Measurements from ENCODE around the gene DCTN2.
"Not testable (repeated sequence)": the region's sequence is repeated elsewhere in the genome, so short reads cannot be mapped to it uniquely, and the experiment has no call there.

Gene DCTN2

GRCh38 chr12:57576613-57577160 lies 29.7 kb upstream of the DCTN2 start:
- no peak for DNase-seq

- no peak for DNase-seq
Observed at GRCh38 chr12:57575771-57576612, 29.0 kb upstream of the DCTN2 start.

DNA sequence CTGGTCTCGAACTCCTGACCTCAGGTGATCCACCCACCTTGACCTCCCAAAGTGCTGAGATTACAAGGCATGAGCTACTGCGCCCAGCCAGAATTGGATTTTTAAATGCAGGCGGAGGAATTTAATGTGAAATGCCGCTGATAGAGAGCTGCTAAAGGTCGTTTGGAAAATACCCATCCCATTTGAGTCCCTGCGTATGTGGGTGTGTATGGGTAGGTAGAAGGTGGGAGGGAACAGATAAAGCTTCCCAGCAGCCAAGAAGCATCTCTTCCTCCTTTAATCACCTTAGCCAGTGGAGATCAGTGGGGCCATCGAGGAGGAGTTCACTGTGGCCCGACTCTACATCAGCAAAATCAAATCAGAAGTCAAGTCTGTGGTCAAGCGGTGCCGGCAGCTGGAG lies 27.8 kb upstream of the DCTN2 start:
- no peak for DNase-seq

GRCh38 chr12:57571926-57572762 lies 25.2 kb upstream of the DCTN2 start:
- DNase-seq, result no peak

DNA sequence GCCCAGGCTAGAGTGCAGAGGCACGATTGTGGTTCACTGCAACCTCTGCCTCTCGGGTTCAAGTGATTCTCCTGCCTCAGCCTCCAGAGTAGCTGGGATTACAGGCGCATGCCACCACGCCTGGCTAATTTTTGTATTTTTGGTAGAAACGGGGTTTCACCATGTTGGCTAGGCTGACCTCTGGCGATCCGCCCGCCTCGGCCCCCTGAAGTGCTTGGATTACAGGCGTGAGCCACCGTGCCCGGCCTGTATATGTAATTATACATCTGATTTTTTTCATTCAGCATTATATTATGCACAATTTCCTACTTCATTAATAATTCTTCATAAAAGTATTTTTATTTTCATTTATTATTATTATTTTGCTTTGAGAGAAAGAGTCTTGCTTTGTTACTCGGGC lies 23.4 kb upstream of the DCTN2 start:
- DNase-seq, result not testable (repeated sequence)

DNA sequence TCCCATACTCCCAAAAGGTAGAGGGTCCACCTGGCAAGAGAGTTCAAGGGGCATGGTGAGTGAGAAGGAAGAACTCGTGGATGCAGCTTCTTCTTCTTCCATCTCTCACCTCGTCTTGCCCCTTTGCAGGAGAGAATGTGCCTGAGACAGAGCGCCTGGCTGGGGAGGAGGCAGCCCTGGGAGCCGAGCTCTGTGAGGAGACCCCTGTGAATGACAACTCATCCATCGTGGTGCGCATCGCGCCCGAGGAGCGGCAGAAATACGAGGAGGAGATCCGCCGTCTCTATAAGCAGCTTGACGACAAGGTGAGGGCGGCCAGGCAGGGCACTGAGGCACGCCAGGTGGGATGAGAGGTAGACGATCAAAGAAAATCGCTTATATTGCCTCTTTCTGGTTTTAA lies 22.9 kb upstream of the DCTN2 start:
- no peak for DNase-seq

GRCh38 chr12:57568838-57569237 lies 21.8 kb upstream of the DCTN2 start:
- no peak for DNase-seq

- DNase-seq, result no peak
Observed at GRCh38 chr12:57564178-57564740, 17.3 kb upstream of the DCTN2 start.

GRCh38 chr12:57563358-57563757 lies 16.4 kb upstream of the DCTN2 start:
- DNase-seq, result no peak

DNA sequence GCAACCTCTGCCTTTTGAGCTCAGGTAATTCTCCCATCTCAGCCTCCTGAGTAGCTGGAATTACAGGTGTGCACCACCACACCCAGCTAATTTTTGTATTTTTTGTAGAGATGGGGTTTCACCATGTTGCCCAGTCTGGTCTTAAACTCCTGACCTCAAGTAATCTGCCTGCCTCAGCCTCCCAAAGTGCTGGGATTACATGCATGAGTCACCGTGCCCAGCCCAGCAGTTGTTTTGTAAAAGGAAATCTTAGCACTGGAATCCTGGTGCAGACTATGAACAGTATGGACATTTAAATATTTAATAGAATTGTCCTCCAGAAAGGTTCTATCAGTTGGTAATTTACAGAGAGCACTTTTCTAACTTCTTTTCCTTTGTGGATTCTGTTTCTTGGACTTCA lies 14.1 kb upstream of the DCTN2 start:
- DNase-seq, result not testable (repeated sequence)

DNA sequence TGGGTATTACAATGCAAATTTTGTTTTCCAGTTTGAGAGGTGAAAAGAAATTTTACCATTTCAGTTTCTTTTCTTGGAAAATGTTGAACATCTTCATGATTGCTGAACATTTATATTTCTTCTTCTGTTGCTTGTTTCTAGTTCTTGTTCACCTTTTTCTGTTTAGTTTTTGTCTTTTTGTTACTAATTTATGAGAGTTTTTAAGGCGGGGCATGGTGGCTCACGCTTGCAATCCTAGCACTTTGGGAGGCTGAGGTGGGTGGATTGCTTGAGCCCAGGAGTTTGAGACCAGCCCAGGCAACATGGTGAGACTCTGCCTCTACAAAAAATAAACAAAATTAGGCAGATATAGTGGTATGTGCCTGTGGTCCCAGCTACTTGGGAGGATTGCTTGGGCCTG lies 13.5 kb upstream of the DCTN2 start:
- no peak for DNase-seq

GRCh38 chr12:57558864-57559263 lies 11.9 kb upstream of the DCTN2 start:
- no peak for DNase-seq

DNA sequence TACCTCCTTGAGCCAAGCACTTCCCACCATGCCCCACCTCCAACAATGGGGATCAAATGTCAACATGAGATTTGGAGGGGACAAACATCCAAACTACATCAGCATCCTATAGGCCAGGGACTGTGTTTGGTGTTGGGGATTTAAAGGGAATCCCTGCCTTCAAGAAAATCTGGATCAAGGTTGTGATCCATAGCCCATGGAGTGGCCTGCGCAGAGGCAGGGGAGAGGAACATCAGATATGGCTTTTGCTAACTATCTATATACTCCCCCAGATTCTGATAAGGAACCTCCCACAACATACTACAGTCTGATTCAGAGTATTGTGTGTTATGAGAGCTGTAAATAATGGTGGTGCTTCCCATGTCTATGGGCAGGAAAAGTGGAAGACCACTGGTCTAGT lies 7.9 kb upstream of the DCTN2 start:
- DNase-seq, result no peak

DNA sequence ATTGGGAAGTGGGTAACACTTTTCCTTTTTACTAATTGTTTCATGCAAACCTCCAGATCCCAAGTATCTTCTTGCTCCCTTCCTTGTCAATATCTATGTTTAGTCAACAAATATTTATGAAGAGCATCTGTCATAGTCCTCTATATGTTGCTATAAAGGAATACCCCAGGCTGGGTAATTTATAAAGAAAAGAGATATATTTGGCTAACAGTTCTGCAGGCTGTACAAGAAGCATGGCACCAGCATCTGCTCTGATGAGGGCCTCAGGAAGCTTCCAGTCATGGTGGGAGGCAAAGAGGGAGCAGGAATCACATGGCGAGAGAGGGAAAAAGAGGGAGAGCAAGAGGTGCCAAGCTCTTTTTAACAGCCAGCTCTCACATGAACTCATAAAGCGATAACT lies 7.5 kb upstream of the DCTN2 start:
- no peak for DNase-seq

GRCh38 chr12:57553343-57554202 lies 6.6 kb upstream of the DCTN2 start:
- DNase-seq, result no peak

DNA sequence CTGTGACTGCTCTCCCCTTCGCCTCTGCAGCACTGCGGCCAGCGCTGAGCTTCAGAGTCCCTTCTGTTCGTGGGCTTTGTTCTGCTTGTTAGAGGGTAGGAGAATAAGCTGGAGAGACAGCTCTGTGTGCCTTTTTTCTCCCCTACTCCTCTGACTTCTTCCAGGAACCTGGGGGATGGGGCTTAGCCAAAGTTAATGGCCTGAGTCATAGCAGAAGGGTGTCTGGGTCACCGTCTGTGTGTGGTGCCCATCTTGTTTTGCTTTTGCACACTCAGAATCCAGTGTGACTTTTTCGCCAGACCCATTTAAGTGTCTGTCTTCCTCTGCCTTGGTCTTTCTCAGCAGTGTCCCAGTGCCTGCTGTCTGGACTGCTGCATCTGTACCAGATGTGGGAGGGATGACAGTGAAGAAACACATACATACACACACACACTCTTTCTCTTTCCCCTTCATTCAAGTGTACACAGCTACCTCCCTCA lies 5.9 kb upstream of the DCTN2 start:
- DNase-seq, result no peak

- DNase-seq, result no peak
Observed at GRCh38 chr12:57552306-57552651, 5.3 kb upstream of the DCTN2 start.

DNA sequence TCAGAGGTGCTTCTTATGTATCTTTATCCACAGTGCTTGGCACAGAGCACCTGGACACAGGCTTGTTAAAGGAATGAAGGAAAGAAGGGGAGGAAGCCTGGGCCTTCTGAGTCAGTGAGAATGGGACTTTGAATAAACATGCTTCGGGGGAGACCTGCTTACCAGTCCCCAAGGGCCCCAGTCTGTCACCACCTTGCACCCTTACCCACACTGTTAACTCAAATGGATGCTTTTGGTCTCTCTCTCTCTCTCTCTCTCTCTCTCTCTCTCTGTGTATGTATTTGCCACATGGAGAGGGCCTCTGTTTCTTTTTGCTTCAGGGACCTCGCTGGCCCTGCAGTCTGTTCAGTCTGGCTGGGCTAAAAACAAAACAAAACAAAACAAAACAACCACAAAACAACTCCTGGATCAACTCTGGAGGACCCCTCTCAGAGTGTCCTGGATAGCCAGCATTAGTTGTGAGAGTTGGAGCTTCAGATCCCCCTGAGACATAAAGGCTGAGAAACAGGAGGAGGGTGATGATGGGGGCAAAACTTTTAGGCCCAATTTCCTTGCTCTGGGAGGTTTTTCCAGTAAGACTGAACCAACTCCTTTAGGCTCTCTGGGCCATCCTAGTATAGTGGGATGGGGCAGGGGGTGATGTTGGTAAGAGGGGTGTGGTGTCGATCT lies 4.8 kb upstream of the DCTN2 start:
- DNase-seq, result no peak

- DNase-seq, result no peak
Observed at GRCh38 chr12:57550641-57551549, 3.9 kb upstream of the DCTN2 start.

DNA sequence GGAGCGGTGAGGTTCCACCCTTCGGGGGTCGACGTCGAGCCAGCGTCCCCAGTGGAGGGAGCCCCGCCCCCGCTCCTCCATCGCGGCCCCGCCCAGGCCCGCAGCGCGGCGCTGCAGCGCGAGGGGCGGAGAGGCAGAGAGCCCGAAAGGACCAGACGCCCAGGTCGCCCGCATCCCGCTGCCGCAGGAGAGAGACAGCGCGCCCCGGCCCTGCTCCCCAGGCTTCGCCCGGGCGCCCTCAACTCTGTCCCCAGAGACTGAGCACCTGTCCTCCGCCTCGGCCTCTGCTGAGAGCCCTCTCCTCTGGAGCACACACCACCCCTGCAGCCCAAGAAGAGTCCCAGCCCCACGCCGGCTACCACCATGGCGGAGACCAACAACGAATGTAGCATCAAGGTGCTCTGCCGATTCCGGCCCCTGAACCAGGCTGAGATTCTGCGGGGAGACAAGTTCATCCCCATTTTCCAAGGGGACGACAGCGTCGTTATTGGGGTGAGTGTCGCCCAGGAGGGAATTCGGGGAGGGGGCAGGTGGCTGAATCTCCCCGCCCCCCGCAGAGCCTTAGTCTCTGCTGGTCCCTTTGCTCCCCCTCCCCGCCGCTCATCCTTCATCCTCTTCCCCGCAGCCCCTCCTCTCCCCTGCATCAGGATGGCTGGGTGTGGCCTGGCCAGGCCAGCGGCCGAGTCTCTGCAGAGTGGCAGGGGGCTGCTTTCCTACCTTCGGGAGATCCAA lies 3.1 kb upstream of the DCTN2 start, which contains the start of gene KIF5A:
Gene KIF5A, plus strand, starts transcription at position 136 of the 732 bp plus-strand sequence. Its CDS starts 228 bp downstream, at position 364.
- DNase-seq, result no peak

All from suppressor macrophage treated with lipopolysaccharide for 4 hours (primary cell).